Stimulated activated CD8-positive, alpha-beta memory T cell treated with anti-CD3 and anti-CD28 coated beads, Interleukin-15, amount 100 ng/mL, for 48 hours (primary cell): Measurements from ENCODE around the gene TANGO2.

Source experiments
- DNase-seq, 2 donors: peaks; one replicate each; pipeline ENCODE4 v3.0.0-alpha.2; 2020; ENCODE audit warnings: low read depth in 2 of 2

The TANGO2 gene

GRCh38 chr22:20086101-20086599, 65.2 kb downstream of the TANGO2 start:
- DNase-seq: no peak

DNA sequence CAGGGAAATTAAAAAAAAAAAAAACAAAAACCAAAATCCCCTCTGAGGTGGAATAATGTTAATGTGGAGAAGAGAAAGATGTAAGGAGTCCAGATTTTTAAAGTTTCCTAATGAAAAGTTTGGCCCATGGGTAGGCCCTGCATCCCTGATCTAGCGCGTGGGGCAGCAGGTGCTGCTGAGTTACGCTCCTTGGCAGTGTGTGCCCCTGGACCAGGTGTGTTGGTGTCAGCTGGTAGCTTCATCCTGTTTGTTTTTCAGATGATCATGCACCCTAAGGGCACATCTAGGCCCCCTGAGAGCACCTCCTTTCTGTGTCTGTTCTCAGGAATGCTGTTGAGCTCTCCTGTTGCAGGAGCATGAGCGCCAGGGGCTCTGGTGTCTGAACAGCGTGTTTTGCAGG, 65.9 kb downstream of the TANGO2 start:
- DNase-seq: no peak

DNA sequence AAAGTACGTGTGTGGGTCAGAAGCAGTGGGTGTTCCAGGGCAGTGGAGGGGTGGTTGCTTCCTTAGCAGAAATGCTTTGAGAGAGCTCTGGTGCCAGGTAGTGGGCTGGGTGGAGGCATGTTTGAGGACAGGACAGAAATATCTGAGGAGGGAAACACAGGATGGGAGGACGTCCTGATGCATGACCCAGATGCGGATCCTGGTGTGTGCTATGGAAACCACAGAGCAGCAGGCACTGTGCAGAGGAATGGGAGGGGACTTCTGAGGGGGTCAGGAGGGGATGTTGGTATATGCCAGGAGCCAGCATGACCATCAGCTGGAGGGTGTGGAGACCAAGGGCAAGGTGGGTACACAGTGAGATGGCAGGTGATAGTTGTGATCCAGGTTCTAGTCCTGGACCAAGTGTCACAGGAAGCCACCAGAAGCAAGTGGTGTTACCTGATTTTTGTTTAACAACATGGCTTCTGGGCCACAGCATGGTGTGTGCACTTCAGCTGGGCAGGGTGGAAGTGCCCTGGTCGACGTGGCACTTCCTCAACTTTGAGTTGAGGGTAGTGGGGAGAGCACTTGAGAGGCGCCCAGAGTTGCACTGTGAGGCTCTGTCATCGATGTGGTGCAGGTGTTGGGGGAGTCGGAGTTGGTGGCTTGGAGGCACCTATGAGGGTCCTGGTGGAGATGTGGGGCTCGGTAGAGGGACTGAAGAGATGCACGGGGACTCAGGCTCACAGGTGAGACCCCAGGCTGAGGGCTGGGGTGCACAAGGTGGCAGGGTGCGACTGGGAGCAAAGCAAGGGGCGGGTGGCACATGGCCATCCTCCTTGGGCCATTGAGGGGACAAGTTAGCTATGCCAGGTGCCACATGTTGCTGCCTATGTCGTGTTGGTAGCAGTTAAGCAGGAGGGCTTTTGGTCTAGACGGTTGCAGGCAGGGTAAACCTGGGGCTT, 66.7 kb downstream of the TANGO2 start:
- no peak for DNase-seq

- DNase-seq: no peak
These were observed 67.3 kb downstream of the TANGO2 start for GRCh38 chr22:20088263-20088648.

- no peak for DNase-seq
These were observed 68.5 kb downstream of the TANGO2 start for GRCh38 chr22:20089226-20089976.

DNA sequence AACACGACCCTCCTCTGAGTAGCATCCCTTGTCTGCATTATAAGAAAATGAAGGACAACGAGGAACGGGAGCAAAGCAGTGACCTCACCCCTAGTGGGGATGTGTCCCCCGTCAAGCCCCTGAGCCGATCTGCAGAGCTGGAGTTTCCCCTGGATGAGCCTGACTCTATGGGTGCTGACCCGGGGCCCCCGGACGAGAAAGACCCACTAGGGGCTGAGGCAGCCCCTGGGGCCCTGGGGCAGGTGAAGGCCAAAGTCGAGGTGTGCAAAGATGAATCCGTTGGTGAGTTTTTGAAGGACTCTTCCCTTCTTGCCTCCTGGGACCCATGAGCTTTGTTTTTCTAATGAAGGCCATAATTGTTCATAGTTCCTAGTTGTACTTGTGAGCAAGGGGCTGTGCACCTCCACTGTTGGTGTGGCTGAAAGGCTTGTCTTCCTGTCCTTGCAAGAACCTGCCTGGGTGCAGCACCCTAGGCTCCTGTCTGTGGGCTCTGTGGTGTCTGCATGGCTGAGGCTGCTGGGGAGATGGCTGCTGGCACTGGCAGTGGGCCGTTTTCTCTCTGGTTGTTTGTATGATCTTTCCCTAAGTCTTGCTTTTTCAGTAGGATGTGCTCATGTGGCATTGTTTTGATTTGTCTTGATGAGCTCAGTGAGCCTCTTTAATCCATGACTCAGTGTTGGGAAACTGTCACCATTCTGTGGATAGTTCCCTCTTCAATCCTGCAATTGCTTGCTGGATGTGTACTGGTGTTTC, 69.2 kb downstream of the TANGO2 start:
- no peak for DNase-seq

GRCh38 chr22:20090730-20091240, 69.9 kb downstream of the TANGO2 start:
- DNase-seq: no peak

DNA sequence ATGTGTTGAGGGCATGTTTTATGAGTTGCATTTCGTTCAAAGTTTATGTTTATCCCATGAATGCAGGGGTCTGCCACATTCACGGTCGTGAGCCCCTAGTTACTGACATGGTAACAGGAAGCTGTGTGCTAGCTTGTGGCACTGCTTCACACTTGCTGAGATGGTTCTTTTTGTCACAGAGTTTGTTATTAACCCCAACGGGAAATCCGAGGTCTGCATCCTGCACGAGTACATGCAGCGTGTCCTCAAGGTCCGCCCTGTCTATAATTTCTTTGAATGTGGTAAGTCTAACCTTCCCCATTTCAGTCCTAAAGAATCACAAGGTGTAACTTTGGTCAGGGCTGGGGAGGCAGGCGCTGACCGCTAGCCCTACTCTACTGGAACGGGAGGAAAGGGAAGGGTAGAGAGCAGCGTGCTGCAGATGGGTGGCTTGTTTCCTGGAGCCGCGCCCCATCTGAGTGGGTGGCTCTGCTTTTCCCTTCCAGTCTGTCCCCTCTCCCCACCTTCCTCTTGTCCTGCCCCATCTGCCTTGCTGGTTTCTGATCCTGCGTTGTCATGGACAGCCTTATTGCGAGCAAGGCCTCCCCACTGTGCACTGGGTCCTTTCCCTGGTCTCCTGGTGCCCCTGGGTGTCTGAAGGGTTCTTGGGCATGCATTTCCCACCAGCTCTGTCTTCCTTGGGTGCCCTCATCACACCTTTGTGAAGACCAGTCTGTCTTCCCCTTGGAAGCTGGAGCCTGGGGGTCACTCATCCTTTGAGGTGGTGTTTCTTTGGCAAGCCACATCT, 71.0 kb downstream of the TANGO2 start:
- no peak for DNase-seq

GRCh38 chr22:20092477-20092854, 71.6 kb downstream of the TANGO2 start:
- DNase-seq: no peak

GRCh38 chr22:20093418-20094196, 72.7 kb downstream of the TANGO2 start:
- DNase-seq: no peak

- DNase-seq: no peak
These were observed 73.4 kb downstream of the TANGO2 start for GRCh38 chr22:20094197-20094807.

DNA sequence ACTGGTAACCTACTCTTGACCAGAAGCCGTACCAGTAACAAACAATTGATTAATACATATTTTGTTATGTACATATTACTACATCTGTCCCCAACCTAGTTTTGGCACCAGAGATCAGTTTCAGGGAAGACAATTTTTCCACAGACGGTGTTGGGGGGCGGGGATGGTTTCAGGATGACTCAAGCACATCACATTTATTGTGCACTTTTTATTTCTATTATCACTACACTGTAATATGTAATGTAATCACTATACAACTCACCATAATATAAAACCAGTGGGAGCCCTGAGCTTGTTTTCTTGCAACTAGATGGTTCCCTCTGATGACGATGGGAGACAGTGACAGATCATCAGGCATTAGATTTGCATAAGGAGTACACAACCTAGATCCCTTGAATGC, 74.6 kb downstream of the TANGO2 start:
- no peak for DNase-seq

DNA sequence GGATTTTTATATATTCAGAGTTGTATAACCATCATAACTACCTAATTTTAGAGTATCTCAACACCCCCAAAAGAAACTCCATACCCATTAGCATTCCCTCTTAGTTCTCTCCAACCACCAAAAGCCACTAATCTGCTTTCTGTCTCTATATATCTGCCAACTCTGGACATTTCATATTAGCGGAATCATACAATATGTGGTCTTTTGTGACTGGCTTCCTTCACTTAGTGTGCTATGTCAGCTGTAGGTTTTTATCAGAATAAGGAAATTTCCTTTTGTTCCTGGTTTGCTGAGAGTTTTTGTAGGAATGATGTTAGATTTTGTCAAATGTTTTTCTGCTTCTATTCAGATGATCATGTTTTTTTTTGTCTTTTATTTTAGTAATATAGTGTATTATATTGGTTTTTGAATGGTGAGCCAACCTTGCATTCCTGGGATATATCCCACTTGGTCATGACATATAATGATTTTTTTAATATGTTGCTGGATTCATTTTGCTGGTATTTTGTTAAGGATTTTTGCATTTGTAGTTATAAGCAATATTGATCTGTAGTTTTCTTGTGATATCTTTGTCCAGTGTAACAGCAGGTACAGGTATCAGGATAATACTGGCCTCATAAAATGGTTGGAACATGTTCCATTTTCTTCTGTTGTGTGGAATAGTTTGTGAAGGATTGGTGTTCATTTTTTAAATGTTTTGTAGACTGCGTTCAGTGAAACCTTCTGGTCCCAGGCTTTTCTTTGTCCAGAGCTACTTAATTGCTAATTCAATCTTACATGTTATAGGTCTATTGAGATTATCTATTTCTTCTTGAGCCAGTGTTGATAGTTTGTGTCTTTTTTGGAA, 75.9 kb downstream of the TANGO2 start:
- no peak for DNase-seq

- DNase-seq: no peak
These were observed 78.3 kb downstream of the TANGO2 start for GRCh38 chr22:20099099-20099711.

GRCh38 chr22:20101638-20102037, 80.7 kb downstream of the TANGO2 start:
- no peak for DNase-seq

DNA sequence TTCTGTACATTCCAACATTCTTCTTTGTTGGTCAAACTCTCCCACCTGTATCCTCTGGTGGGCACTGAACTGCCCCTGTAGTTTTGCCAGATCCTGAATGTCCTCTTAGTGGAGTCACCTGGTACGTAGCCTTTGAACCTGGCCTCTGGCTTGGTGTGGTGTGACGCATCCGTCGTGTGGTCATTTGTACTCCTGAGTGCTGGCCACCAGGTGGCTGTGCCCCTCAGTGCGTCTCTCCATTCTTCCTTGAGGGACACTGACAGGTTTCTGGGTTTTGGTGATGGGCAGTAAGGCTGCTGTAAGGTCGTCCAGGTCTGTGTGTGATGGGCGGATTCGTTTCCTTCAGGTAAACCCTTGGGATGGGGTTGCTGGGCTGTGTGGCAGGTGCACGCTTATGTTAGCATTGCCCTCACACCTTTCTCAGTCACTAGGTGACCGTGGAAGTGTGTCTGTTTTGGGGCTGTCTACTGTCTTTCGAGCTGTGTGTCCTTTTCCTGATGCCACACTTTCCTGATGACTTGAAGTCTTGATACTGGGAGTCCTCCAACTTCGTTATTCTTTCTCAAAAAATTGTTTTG, 81.4 kb downstream of the TANGO2 start:
- no peak for DNase-seq

GRCh38 chr22:20105456-20106204, 84.7 kb downstream of the TANGO2 start:
- DNase-seq: no peak
